ENCODE data around the gene ANK2. TPM values are rescaled to one million over a fixed set of nuclear protein-coding genes. Genes with fewer than 3 reads are reported as not detected.

Gene ANK2
- total RNA-seq, 2 experiments from 2014 or later: 0.36 TPM; not detected in 1

DNA sequence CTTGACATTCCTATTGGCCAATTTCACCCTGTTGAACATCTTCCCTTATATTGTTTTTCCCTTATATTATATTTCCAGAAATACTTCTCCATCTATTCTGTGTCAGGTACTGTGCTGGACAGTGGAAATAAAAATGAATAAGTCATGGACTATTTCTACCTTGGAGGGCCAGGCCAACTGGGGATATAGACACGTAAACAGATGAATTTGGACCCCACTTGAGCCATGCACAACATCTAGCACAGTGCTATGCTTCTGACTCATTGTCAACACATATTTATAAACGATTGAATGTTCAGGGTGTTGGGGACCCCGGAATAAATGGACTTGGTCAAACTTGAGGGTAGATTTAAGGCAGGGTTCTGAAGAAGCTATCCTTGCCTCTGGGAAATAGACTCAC is 111.1 kb downstream of the ANK2 start:
- DNase-seq: no peak
- H3K9me3 Mint-ChIP-seq: no peaks in the 10 kb centered on the region
- ATAC-seq (ENCODE audit: poor library complexity): no peak
- H3K4me1 Mint-ChIP-seq (ENCODE audit: low read depth): no peaks in the 10 kb centered on the region
- Histone ChIP-seq H3K36me3 (ENCODE audit: insufficient read depth, low read length) (no peaks in the 10 kb centered on the region), H3K27me3 (ENCODE audit: control insufficient read depth in 1 of 2, insufficient read depth in 2 of 2, low read length in 2 of 2) (peaks cover 0 to 3% of the 10 kb centered on the region in 2 experiments), H3K9me3 (ENCODE audit: control insufficient read depth in 1 of 2, insufficient read depth in 1 of 2, low read length in 2 of 2) (no peaks in the 10 kb centered on the region), H3K4me1 (ENCODE audit: insufficient read depth, low read length) (no peaks in the 10 kb centered on the region), H3K27ac (ENCODE audit: low read depth in 1 of 2, low read length in 2 of 2) (no peak overlapping the region), H3K4me3 (ENCODE audit: low read length) (no peak overlapping the region)
- ChIA-PET CTCF (interaction anchor here (0.6 kb wide), 1 partner anchor 1707 kb away, joined by 3 read pairs; no protein-coding TSS in a partner anchor), POLR2A (no interaction called here)
- H3K27me3 Mint-ChIP-seq: no peaks in the 10 kb centered on the region
- no peak overlapping the region for H3K4me3 Mint-ChIP-seq
- TF ChIP-seq, protein P1, sequence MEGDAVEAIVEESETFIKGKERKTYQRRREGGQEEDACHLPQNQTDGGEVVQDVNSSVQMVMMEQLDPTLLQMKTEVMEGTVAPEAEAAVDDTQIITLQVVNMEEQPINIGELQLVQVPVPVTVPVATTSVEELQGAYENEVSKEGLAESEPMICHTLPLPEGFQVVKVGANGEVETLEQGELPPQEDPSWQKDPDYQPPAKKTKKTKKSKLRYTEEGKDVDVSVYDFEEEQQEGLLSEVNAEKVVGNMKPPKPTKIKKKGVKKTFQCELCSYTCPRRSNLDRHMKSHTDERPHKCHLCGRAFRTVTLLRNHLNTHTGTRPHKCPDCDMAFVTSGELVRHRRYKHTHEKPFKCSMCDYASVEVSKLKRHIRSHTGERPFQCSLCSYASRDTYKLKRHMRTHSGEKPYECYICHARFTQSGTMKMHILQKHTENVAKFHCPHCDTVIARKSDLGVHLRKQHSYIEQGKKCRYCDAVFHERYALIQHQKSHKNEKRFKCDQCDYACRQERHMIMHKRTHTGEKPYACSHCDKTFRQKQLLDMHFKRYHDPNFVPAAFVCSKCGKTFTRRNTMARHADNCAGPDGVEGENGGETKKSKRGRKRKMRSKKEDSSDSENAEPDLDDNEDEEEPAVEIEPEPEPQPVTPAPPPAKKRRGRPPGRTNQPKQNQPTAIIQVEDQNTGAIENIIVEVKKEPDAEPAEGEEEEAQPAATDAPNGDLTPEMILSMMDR (IDR thresholded peaks at IDR 0.05): no peak
- no peak overlapping the region for H3K27ac Mint-ChIP-seq
- H3K36me3 Mint-ChIP-seq (ENCODE audit: low read depth): no peaks in the 10 kb centered on the region
- intact Hi-C loops (cut with DNase I, micrococcal nuclease): no loop called here

DNA sequence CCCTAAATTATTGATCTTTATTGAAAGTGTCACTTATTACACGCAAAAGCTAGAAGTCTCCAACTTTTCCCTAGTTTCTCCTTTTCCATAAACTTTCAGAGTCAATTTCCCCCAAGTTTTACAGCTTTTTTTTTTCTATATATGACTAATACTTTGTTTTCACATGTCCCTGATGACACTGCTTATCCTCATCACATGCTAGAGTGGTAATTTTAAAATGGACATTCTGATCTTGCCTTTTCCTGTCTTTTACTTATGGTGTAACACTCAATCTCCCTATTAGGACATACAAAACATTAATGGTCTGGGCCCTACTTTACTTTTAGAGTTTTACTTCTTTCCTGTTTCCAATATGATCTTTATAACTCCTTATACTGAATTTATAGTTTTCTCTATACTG is 112.6 kb downstream of the ANK2 start:
- no peak overlapping the region for H3K27ac Mint-ChIP-seq
- POLR2A ChIA-PET: no interaction called here

DNA sequence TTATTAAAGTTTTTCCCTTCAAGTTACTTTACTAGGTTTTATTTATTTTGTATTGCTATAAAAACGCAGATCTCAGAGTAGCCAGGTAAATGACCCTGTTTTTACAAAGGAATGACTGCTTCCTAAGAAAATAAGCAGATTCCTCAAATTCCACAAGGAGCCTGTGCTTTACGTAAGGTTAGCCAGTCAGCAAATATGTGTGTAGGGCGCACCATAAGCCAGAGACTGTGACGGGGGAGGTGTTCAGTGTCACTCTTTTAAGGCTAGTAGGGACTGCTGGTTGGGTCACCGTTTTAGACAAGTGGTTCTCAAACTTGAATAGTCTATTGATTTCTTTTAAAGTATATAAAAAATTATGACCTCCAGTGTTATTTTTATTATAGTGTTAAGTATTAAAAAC is 119.9 kb downstream of the ANK2 start:
- intact Hi-C loops (cut with DNase I, micrococcal nuclease): no loop called here

More for the DNA sequence above, 112.6 kb downstream of the ANK2 start:
- H3K27me3 Mint-ChIP-seq: no peaks in the 10 kb centered on the region
- Histone ChIP-seq H3K36me3 (ENCODE audit: insufficient read depth, low read length) (no peaks in the 10 kb centered on the region), H3K27ac (ENCODE audit: low read depth in 1 of 2, low read length in 2 of 2) (no peak overlapping the region), H3K27me3 (ENCODE audit: control insufficient read depth in 1 of 2, insufficient read depth in 2 of 2, low read length in 2 of 2) (peaks cover 0 to 3% of the 10 kb centered on the region in 2 experiments), H3K9me3 (ENCODE audit: control insufficient read depth in 1 of 2, insufficient read depth in 1 of 2, low read length in 2 of 2) (no peaks in the 10 kb centered on the region), H3K4me3 (ENCODE audit: low read length) (no peak overlapping the region), H3K4me1 (ENCODE audit: insufficient read depth, low read length) (no peaks in the 10 kb centered on the region)
- ATAC-seq (ENCODE audit: poor library complexity) (no peak), DNase-seq (no peak)
- intact Hi-C loops (cut with DNase I, micrococcal nuclease): no loop called here
- H3K36me3 Mint-ChIP-seq (ENCODE audit: low read depth): no peaks in the 10 kb centered on the region
- H3K9me3 Mint-ChIP-seq: no peaks in the 10 kb centered on the region
- TF ChIP-seq, protein P1 (IDR thresholded peaks at IDR 0.05): no peak
- CTCF ChIA-PET: no interaction called here
- no peak overlapping the region for H3K4me3 Mint-ChIP-seq
- no peaks in the 10 kb centered on the region for H3K4me1 Mint-ChIP-seq (ENCODE audit: low read depth)

More for the DNA sequence above, 119.9 kb downstream of the ANK2 start:
- ChIA-PET CTCF (no interaction called here), POLR2A (no interaction called here)
- no peak overlapping the region for H3K27ac Mint-ChIP-seq
- H3K4me1 Mint-ChIP-seq (ENCODE audit: low read depth): no peaks in the 10 kb centered on the region
- H3K9me3 ChIP-seq (ENCODE audit: control insufficient read depth in 1 of 2, insufficient read depth in 1 of 2, low read length in 2 of 2): no peaks in the 10 kb centered on the region
- H3K27me3 Mint-ChIP-seq: peaks cover 13% of the 10 kb centered on the region
- H3K36me3 Mint-ChIP-seq (ENCODE audit: low read depth): no peaks in the 10 kb centered on the region
- TF ChIP-seq, protein P1 (IDR thresholded peaks at IDR 0.05): no peak
- no peaks in the 10 kb centered on the region for H3K4me1 ChIP-seq (ENCODE audit: insufficient read depth, low read length)
- DNase-seq (no peak), ATAC-seq (ENCODE audit: poor library complexity) (no peak)
- no peak overlapping the region for H3K4me3 Mint-ChIP-seq
- no peak overlapping the region for H3K4me3 ChIP-seq (ENCODE audit: low read length)
- H3K27me3 ChIP-seq (ENCODE audit: control insufficient read depth in 1 of 2, insufficient read depth in 2 of 2, low read length in 2 of 2): no peaks in the 10 kb centered on the region
- no peaks in the 10 kb centered on the region for H3K9me3 Mint-ChIP-seq
- no peaks in the 10 kb centered on the region for H3K36me3 ChIP-seq (ENCODE audit: insufficient read depth, low read length)
- no peak overlapping the region for H3K27ac ChIP-seq (ENCODE audit: low read depth in 1 of 2, low read length in 2 of 2)

All from CD4-positive, alpha-beta T cell (primary cell).